Ascending aorta (tissue), 2 donors: ENCODE measurements around the gene ARAP1. TPM values are rescaled to one million over a fixed set of nuclear protein-coding genes. Genes with fewer than 3 reads are reported as not detected.

Experiments used
- DNase-seq, 2 donors: peaks; one replicate each; pipeline ENCODE4 v3.0.0-alpha.2; 2019; ENCODE audit warnings: low spot score in 2 of 2
- H3K27ac ChIP-seq, 2 donors: fragments of 200-600 bp; sonication (generic); one replicate each; pipeline ENCODE4 v1.5.1; 2016 to 2017; ENCODE audit warnings: mild to moderate bottlenecking in 1 of 2
- H3K27me3 ChIP-seq: fragments of 200-600 bp; sonication (generic); one replicate; pipeline ENCODE4 v1.5.1; 2017
- H3K36me3 ChIP-seq, 2 donors: fragments of 200-600 bp; sonication (generic); one replicate each; pipeline ENCODE4 v1.5.1; 2016
- H3K4me1 ChIP-seq, 2 donors: fragments of 200-600 bp; sonication (generic); one replicate each; pipeline ENCODE4 v1.5.1; 2016 to 2017; ENCODE audit warnings: mild to moderate bottlenecking in 1 of 2
- H3K4me3 ChIP-seq, 2 donors: fragments of 200-600 bp; sonication (generic); one replicate each; pipeline ENCODE4 v1.5.1; 2016 to 2017; ENCODE audit warnings: mild to moderate bottlenecking in 1 of 2
- H3K9me3 ChIP-seq, 2 donors: fragments of 200-600 bp; sonication (generic); one replicate each; pipeline ENCODE4 v1.5.1; 2016
- CTCF ChIP-seq, 3 experiments: fragments of 200-600 bp in 2 of 3; fragments of 450-650 bp in 1 of 3; sonication (generic) in 2 of 3; IDR thresholded peaks; one replicate each; pipeline ENCODE4 v1.5.1; 2016 to 2019; ENCODE audit warnings: antibody characterized with exemption in 3 of 3, mild to moderate bottlenecking in 1 of 3, moderate library complexity in 1 of 3
- intact Hi-C: fragments of 100-400 bp; cut with DNase I; formaldehyde crosslinking; loops from one replicate; pipeline ENCODE4 v1.15.1; 2023
- total RNA-seq: library from RNA; depleted of rRNA; stranded (reverse); fragments of >200 nt; gene quantifications from one replicate; pipeline ENCODE4 v1.1.0, GENCODE V29; 2016

The ARAP1 gene
- total RNA-seq, 1 donor from 2014 or later: 238 TPM

- Histone ChIP-seq H3K4me3 (peak overlapping the region; percentile 68 to 76), H3K27me3 (no peaks in the 10 kb centered on the region), H3K27ac (peak overlapping the region; percentile 40 to 90), H3K9me3 (no peaks in the 10 kb centered on the region), H3K4me1 (peaks cover 13 to 32% of the 10 kb centered on the region in 2 donors), H3K36me3 (peaks cover 3% of the 10 kb centered on the region in 2 donors)
- DNase-seq: peak; percentile 80 to 92
- intact Hi-C loops: loop anchor here (1.0 to 10.0 kb wide), 5 partner anchors 31 to 653 kb away; partner anchors contain the start of genes ARAP1, ATG16L2, FCHSD2 and RELT
- TF ChIP-seq CTCF (IDR thresholded peaks at IDR 0.05): peak in 1 of 3 experiments; percentile 13
Measured at GRCh38 chr11:72722050-72722748, 30.0 kb downstream of the ARAP1 start.

- Histone ChIP-seq H3K4me1 (peaks cover 13 to 32% of the 10 kb centered on the region in 2 donors), H3K36me3 (peaks cover 3 to 9% of the 10 kb centered on the region in 2 donors), H3K27ac (peak overlapping the region; percentile 40 to 90), H3K9me3 (no peaks in the 10 kb centered on the region), H3K27me3 (no peaks in the 10 kb centered on the region), H3K4me3 (peak overlapping the region; percentile 68 to 76)
- intact Hi-C loops: loop anchor here (1.0 to 10.0 kb wide), 5 partner anchors 31 to 653 kb away; partner anchors contain the start of genes ARAP1, ATG16L2, FCHSD2 and RELT
- no peak for DNase-seq
- no peak for TF ChIP-seq CTCF (IDR thresholded peaks at IDR 0.05)
Measured at GRCh38 chr11:72721689-72722049, 30.5 kb downstream of the ARAP1 start.

GRCh38 chr11:72721276-72721675 is 30.9 kb downstream of the ARAP1 start:
- intact Hi-C loops: loop anchor here (10.0 kb wide), 2 partner anchors 424 to 654 kb away; partner anchors contain the start of genes FCHSD2 and RELT
- peaks cover 13 to 32% of the 10 kb centered on the region in 2 donors for H3K4me1 ChIP-seq

GRCh38 chr11:72720784-72721183 is 31.4 kb downstream of the ARAP1 start:
- Histone ChIP-seq H3K9me3 (no peaks in the 10 kb centered on the region), H3K4me3 (peak overlapping the region; percentile 68 to 76), H3K27me3 (no peaks in the 10 kb centered on the region), H3K27ac (peak overlapping the region; percentile 40 to 90), H3K36me3 (peaks cover 3 to 14% of the 10 kb centered on the region in 2 donors), H3K4me1 (peaks cover 13 to 32% of the 10 kb centered on the region in 2 donors)
- DNase-seq: no peak
- intact Hi-C loops: loop anchor here (10.0 kb wide), 2 partner anchors 424 to 654 kb away; partner anchors contain the start of genes FCHSD2 and RELT
- TF ChIP-seq CTCF (IDR thresholded peaks at IDR 0.05): no peak

More at GRCh38 chr11:72721276-72721675, 30.9 kb downstream of the ARAP1 start:
- TF ChIP-seq CTCF (IDR thresholded peaks at IDR 0.05): no peak
- Histone ChIP-seq H3K27me3 (no peaks in the 10 kb centered on the region), H3K9me3 (no peaks in the 10 kb centered on the region), H3K4me3 (peak overlapping the region; percentile 68 to 76), H3K27ac (peak overlapping the region; percentile 40 to 90), H3K36me3 (peaks cover 3 to 13% of the 10 kb centered on the region in 2 donors)
- DNase-seq: no peak

- H3K36me3 ChIP-seq: peaks cover 3 to 14% of the 10 kb centered on the region in 2 donors
- H3K27ac ChIP-seq: peak overlapping the region in 1 of 2 donors; percentile 90
- H3K4me3 ChIP-seq: peak overlapping the region; percentile 68 to 76
- intact Hi-C loops: loop anchor here (10.0 kb wide), 2 partner anchors 425 to 655 kb away; partner anchors contain the start of genes FCHSD2 and RELT
- no peaks in the 10 kb centered on the region for H3K27me3 ChIP-seq
- H3K4me1 ChIP-seq: peaks cover 13 to 32% of the 10 kb centered on the region in 2 donors
- H3K9me3 ChIP-seq: no peaks in the 10 kb centered on the region
- no peak for TF ChIP-seq CTCF (IDR thresholded peaks at IDR 0.05)
- DNase-seq: no peak
Measured at GRCh38 chr11:72720047-72720446, 32.2 kb downstream of the ARAP1 start.
